Sciatic nerve (tissue), 2 donors: Measurements from ENCODE around the gene CCDC102A. TPM values are rescaled to one million over a fixed set of nuclear protein-coding genes. Genes with fewer than 3 reads are reported as not detected.

Experiments used
- ATAC-seq: fragments of 200-7000 bp; cut with Tn5 transposase; one replicate; pipeline ENCODE4 v1.9.1; 2020; ENCODE audit warnings: mild to moderate bottlenecking, moderate library complexity
- DNase-seq: peaks from one replicate; pipeline ENCODE4 v3.0.0-alpha.2; 2020; ENCODE audit warnings: low spot score
- intact Hi-C: fragments of 100-400 bp; cut with DNase I; formaldehyde crosslinking; loops from one replicate; pipeline ENCODE4 v1.14.2; 2022
- total RNA-seq: library from RNA; stranded (reverse); fragmentation: NEBNext Ultra II Directional; extraction: Animal tissue kit (Norgen Biotek cat#: 25700); gene quantifications from one replicate; pipeline ENCODE4 v1.2.1, GENCODE V29; 2021
- donor health status: DM: no; HTN: no; CAD: no.
- donor health status: DM: no; HTN: no; CAD: no.

The CCDC102A gene
- total RNA-seq, 1 donor from 2014 or later = 14.3 TPM

DNA sequence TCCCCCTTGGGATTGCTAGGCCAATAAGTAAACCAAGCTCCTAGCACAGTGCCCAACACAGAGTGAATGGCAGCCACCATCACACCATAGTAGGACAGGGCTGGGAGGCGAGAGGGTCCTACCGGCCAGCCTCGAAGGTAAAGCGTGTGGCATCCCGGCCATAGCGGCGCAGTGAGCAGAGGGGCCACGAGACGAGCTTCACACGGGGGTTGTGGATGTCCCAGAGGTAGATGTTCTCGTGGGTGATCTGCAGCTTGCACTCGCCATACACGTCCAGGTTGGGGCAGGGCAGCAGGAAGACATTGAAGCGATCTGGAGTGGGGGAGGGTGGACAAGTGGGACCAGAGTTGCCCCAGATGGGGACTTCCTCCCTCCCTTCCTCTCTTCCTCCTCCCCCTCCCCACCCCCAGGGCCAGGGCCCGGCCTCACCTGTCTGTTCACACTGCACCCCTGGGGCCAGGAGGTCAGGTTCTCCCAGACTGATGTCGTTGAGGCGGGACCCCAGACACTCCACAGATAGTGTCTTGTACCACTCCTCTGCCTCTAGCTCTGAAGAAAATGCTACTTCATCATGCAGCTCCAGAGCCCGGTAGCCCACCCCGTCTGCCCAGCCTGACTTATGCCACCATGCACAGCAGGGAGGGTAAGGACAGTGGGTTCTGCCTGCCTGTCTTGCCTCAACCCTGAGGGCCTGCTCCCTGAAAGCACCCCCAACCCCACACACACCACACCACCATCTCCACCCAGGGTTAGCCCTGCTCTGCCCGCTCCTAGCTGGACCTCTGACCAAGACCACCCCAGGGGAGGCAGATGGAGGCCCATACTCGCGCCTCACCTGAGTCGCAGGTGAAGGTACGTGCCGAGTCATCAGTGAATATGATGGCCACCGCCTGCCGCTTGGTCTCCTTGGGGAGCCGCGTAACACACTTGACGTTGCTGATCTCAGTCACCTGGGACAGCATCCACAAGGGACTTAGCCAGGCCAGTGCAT, 61.4 kb downstream of the CCDC102A start:
- ATAC-seq (no peak), DNase-seq (no peak)
- intact Hi-C loops = no loop called here

- intact Hi-C loops = no loop called here
- DNase-seq = no peak
- ATAC-seq = no peak
Observed at GRCh38 chr16:57473906-57474305, 62.5 kb downstream of the CCDC102A start.

DNA sequence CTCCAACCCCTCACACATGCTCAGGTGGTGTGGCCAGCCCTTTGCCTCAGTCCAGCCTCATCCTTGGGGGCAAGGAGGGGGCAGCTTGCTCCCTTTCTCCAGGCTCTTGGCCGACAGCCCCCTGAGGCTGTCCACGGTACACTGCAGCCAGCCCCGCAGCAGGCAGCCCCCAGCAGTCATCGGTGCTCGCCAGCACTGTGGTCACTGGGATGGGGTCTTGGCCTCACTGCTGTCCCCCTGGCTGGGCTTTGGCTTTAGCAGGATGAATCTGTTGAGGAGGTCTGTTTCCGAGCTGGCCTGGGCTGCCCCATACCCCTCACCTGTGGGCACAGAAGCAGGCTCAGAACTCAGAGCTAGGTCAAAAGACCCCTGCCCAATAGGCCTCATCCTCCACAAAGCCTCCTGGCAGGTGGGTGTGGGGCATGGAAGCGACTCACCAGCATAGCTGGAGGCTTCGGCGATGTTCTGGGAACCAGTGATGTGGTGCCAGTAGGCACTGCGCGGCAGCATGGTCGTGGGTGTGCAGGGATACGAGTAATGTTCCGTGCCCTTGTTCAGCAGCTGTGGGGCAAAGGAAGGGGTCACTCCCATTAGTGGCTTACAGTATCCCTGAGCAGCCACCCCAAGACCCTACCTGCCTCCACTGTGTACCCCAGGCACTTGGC, 63.1 kb downstream of the CCDC102A start:
- DNase-seq (no peak), ATAC-seq (no peak)
- intact Hi-C loops = no loop called here

GRCh38 chr16:57472665-57473060, 63.7 kb downstream of the CCDC102A start:
- intact Hi-C loops = no loop called here
- no peak for ATAC-seq
- no peak for DNase-seq

- ATAC-seq (peak; percentile 49), DNase-seq (no peak)
- intact Hi-C loops = no loop called here
Observed at GRCh38 chr16:57471852-57472664, 64.3 kb downstream of the CCDC102A start.

DNA sequence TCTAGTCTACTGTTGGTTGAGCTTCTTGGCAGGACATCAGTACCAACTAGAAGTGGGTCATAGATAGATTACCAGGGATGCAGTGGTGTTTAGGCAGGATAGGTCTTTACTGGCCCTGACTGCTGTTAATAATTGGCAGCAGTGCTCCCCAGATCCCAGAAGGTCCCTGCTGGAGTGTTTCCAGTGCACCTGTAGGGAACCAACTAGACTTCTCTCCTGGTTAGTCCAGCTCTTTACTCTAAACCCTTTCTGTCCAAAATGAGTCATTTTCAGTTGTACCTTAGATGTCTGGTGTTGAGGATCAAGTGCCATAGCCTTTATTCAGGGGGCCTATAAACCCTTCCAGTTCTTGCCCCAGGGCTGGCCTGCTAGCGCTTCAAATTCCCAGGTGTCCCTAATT, 65.2 kb downstream of the CCDC102A start:
- ATAC-seq = no peak
- intact Hi-C loops = no loop called here
- no peak for DNase-seq

DNA sequence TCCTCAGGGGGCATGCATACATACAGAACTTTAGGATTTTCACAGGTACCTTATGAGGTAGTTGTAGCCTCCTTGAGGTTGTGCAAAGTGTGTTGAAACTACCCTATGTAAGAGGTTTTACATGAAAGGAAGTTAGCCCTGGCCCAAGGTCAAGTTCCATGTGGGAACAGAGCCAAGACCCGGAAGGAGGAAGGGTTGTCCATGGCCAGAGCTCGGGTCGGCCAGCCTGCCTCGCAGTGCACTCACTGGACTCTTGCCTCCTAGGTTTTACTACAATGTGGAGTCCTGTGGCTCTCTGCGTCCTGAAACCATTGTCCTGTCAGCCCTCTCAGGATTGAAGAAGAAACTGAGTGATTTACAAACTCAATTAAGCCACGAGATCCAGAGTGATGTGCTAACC, 65.7 kb downstream of the CCDC102A start:
- ATAC-seq = peak; percentile 61
- intact Hi-C loops = no loop called here
- DNase-seq = peak; percentile 79

GRCh38 chr16:57469917-57470470, 66.4 kb downstream of the CCDC102A start:
- ATAC-seq (no peak), DNase-seq (no peak)
- intact Hi-C loops = loop anchor here (5.0 kb wide), 1 partner anchor 47 kb away; no protein-coding TSS in a partner anchor

GRCh38 chr16:57469046-57469445, 67.3 kb downstream of the CCDC102A start:
- ATAC-seq (no peak), DNase-seq (no peak)
- intact Hi-C loops = loop anchor here (5.0 kb wide), 1 partner anchor 48 kb away; no protein-coding TSS in a partner anchor

- intact Hi-C loops = loop anchor here (5.0 kb wide), 1 partner anchor 49 kb away; no protein-coding TSS in a partner anchor
- DNase-seq (no peak), ATAC-seq (no peak)
Observed at GRCh38 chr16:57468346-57468745, 68.0 kb downstream of the CCDC102A start.

- DNase-seq (no peak), ATAC-seq (no peak)
- intact Hi-C loops = no loop called here
Observed at GRCh38 chr16:57464523-57464922, 71.8 kb downstream of the CCDC102A start.

GRCh38 chr16:57462978-57463362, 73.4 kb downstream of the CCDC102A start:
- intact Hi-C loops = no loop called here
- peak; percentile 50 for ATAC-seq

GRCh38 chr16:57462209-57462977, 74.0 kb downstream of the CCDC102A start, which contains the start of gene POLR2C:
Gene POLR2C (plus strand): TSS chr16:57462679. CDS start chr16:57462725, 46 bp downstream.
- DNase-seq (peak; percentile 92), ATAC-seq (peak; percentile 95)
- intact Hi-C loops = no loop called here

More at GRCh38 chr16:57462978-57463362, 73.4 kb downstream of the CCDC102A start:
- no peak for DNase-seq

Other genes with a start within 250 kb of the CCDC102A start
- gene CCL22, start 177.8 kb downstream of the CCDC102A start, total RNA-seq = 0.13 TPM
- 21.3 TPM for gene CX3CL1, start 164.1 kb downstream of the CCDC102A start, total RNA-seq
- not detected for gene CCL17, start 131.8 kb downstream of the CCDC102A start, total RNA-seq
- gene CIAPIN1, start 89.2 kb downstream of the CCDC102A start, total RNA-seq = 28.1 TPM
- 31.2 TPM for gene COQ9, start 89.1 kb downstream of the CCDC102A start, total RNA-seq
- gene POLR2C, start 73.9 kb downstream of the CCDC102A start, total RNA-seq = 42.6 TPM
- gene DOK4, start 50.1 kb downstream of the CCDC102A start, total RNA-seq = 22.6 TPM
- 1.2 TPM for gene ADGRG5, start 6.1 kb upstream of the CCDC102A start, total RNA-seq
- gene ADGRG1, start 92.1 kb upstream of the CCDC102A start, total RNA-seq = 47.4 TPM
- 4.6 TPM for gene ADGRG3, start 131.7 kb upstream of the CCDC102A start, total RNA-seq
- gene DRC7, start 158.2 kb upstream of the CCDC102A start, total RNA-seq = not detected
- 14.7 TPM for gene KATNB1, start 199.2 kb upstream of the CCDC102A start, total RNA-seq